Sigmoid colon (tissue), 7 donors: ENCODE data around the gene SMIM24. TPM values are rescaled to one million over a fixed set of nuclear protein-coding genes. Genes with fewer than 3 reads are reported as not detected.
A peak's percentile ranks its signal among the peaks of the same experiment; 100 is the strongest.

Experiments used
- DNase-seq: peaks from one replicate; pipeline ENCODE4 v3.0.0-alpha.2; 2019
- H3K27ac ChIP-seq, 4 donors: fragments of 200-600 bp; sonication (generic); one replicate each; pipeline ENCODE4 v1.5.1; 2016 to 2019; ENCODE audit warnings: mild to moderate bottlenecking in 1 of 4
- H3K27me3 ChIP-seq, 3 donors: fragments of 200-600 bp; sonication (generic); one replicate each; pipeline ENCODE4 v1.5.1; 2019; ENCODE audit warnings: mild to moderate bottlenecking in 1 of 3
- H3K36me3 ChIP-seq, 4 donors: fragments of 200-600 bp; sonication (generic); one replicate each; pipeline ENCODE4 v1.5.1; 2016 to 2019
- H3K4me1 ChIP-seq, 4 donors: fragments of 200-600 bp; sonication (generic); one replicate each; pipeline ENCODE4 v1.5.1; 2017 to 2019
- H3K4me3 ChIP-seq, 4 donors: fragments of 200-600 bp; sonication (generic); one replicate each; pipeline ENCODE4 v1.5.1; 2017 to 2019; ENCODE audit warnings: mild to moderate bottlenecking in 2 of 4, moderate library complexity in 1 of 4
- H3K9me3 ChIP-seq, 4 donors: fragments of 200-600 bp in 3 of 4; sonication (generic) in 3 of 4; one replicate each; pipeline versions ENCODE4 v1.5.1 to v1.6.1; 2013 to 2019
- CTCF ChIP-seq, 4 experiments: fragments of 450-650 bp in 3 of 4; fragments of 200-600 bp in 1 of 4; IDR thresholded peaks; one replicate each; pipeline ENCODE4 v1.5.1; 2016 to 2019; ENCODE audit warnings: antibody characterized with exemption in 4 of 4, mild to moderate bottlenecking in 3 of 4, moderate library complexity in 2 of 4
- EP300 ChIP-seq, 4 donors: sonication (generic); formaldehyde crosslinking; IDR thresholded peaks; one replicate each; pipeline ENCODE4 v1.6.1; 2017; ENCODE audit warnings: antibody characterized with exemption in 4 of 4
- POLR2A ChIP-seq, 2 donors: fragments of 450-650 bp; IDR thresholded peaks; one replicate each; pipeline ENCODE4 v1.6.1; 2016; ENCODE audit warnings: antibody characterized with exemption in 2 of 2, mild to moderate bottlenecking in 2 of 2, moderate library complexity in 2 of 2
- POLR2AphosphoS5 ChIP-seq, 4 donors: sonication (generic); formaldehyde crosslinking; IDR thresholded peaks; one replicate each; pipeline ENCODE4 v1.6.1; 2017; ENCODE audit warnings: antibody characterized with exemption in 4 of 4
- WGBS, 2 donors: extraction: QIAGEN DNeasy Blood & Tissue Kit; methylation state at CpG; one replicate each; pipeline ENCODE4 v1.1.7; 2013; 5-methylcytosine and 5-hydroxymethylcytosine counted together
- intact Hi-C: fragments of 100-400 bp; cut with DNase I; formaldehyde crosslinking; loops from one replicate; pipeline ENCODE4 v1.15.1; 2023
- polyA plus RNA-seq, 3 donors: library from polyadenylated mRNA; stranded (reverse); fragments of 200-250 nt; gene quantifications; one replicate each; pipeline ENCODE4 v1.2.3, GENCODE V29; 2013
- total RNA-seq, 4 donors: library from RNA; depleted of rRNA; stranded (reverse); fragments of >200 nt; gene quantifications; one replicate each; pipeline ENCODE4 v1.1.0, GENCODE V29; 2016
- donor health status: healthy with polysubstance abuse.
- donor health status: Bipolar disorder and iron deficiency.
- donor health status: healthy.

Gene SMIM24
- total and polyA plus RNA-seq, 7 donors, result 15.1 to 72.7 (median 30.3) TPM; not detected in 4

- Histone ChIP-seq H3K27me3 (no peaks in the 10 kb centered on the region), H3K36me3 (peaks cover 9 to 78% (median 37%) of the 10 kb centered on the region in 4 donors), H3K9me3 (no peaks in the 10 kb centered on the region), H3K4me3 (no peak overlapping the region), H3K4me1 (peaks cover 0 to 57% (median 46%) of the 10 kb centered on the region in 4 donors), H3K27ac (peak overlapping the region; percentile 56 to 81 (median 70))
- intact Hi-C loops, result no loop called here
- 58 to 73% methylated on average over 33 of the region's 33 CpGs for WGBS, 2 donors
- TF ChIP-seq POLR2AphosphoS5 (IDR thresholded peaks at IDR 0.05) (peak in 1 of 4 donors; percentile 41), CTCF (IDR thresholded peaks at IDR 0.05) (no peak), EP300 (IDR thresholded peaks at IDR 0.05) (no peak)
- no peak for DNase-seq
Observed at GRCh38 chr19:3443840-3444694, 36.3 kb downstream of the SMIM24 start.

- H3K9me3 ChIP-seq, result no peaks in the 10 kb centered on the region
- 84 to 91% methylated on average over 15 of the region's 15 CpGs for WGBS, 2 donors
- H3K27ac ChIP-seq, result peak overlapping the region; percentile 56 to 81 (median 70)
- no peak overlapping the region for H3K4me3 ChIP-seq
- no peak for DNase-seq
- H3K4me1 ChIP-seq, result peaks cover 0 to 57% (median 46%) of the 10 kb centered on the region in 4 donors
- H3K27me3 ChIP-seq, result no peaks in the 10 kb centered on the region
- peaks cover 6 to 82% (median 42%) of the 10 kb centered on the region in 4 donors for H3K36me3 ChIP-seq
- intact Hi-C loops, result no loop called here
- TF ChIP-seq EP300 (IDR thresholded peaks at IDR 0.05), result no peak
- TF ChIP-seq POLR2A (IDR thresholded peaks at IDR 0.05), result no peak
- TF ChIP-seq POLR2AphosphoS5 (IDR thresholded peaks at IDR 0.05), result no peak
- TF ChIP-seq CTCF (IDR thresholded peaks at IDR 0.05), result no peak
Observed at GRCh38 chr19:3442487-3443071, 37.7 kb downstream of the SMIM24 start.

GRCh38 chr19:3441986-3442329 lies 38.4 kb downstream of the SMIM24 start:
- H3K27me3 ChIP-seq, result no peaks in the 10 kb centered on the region
- H3K4me1 ChIP-seq, result peaks cover 0 to 57% (median 46%) of the 10 kb centered on the region in 4 donors
- intact Hi-C loops, result no loop called here
- H3K27ac ChIP-seq, result peak overlapping the region; percentile 56 to 81 (median 64)
- peak; percentile 63 for DNase-seq
- H3K9me3 ChIP-seq, result no peaks in the 10 kb centered on the region
- 84 to 89% methylated on average over 14 of the region's 14 CpGs for WGBS, 2 donors
- H3K4me3 ChIP-seq, result no peak overlapping the region
- TF ChIP-seq POLR2A (IDR thresholded peaks at IDR 0.05) (no peak), EP300 (IDR thresholded peaks at IDR 0.05) (no peak), CTCF (IDR thresholded peaks at IDR 0.05) (no peak), POLR2AphosphoS5 (IDR thresholded peaks at IDR 0.05) (no peak)
- peaks cover 6 to 83% (median 44%) of the 10 kb centered on the region in 4 donors for H3K36me3 ChIP-seq

GRCh38 chr19:3441089-3441985 lies 39.0 kb downstream of the SMIM24 start:
- intact Hi-C loops, result no loop called here
- TF ChIP-seq CTCF (IDR thresholded peaks at IDR 0.05) (no peak), POLR2A (IDR thresholded peaks at IDR 0.05) (no peak), EP300 (IDR thresholded peaks at IDR 0.05) (no peak), POLR2AphosphoS5 (IDR thresholded peaks at IDR 0.05) (no peak)
- peaks cover 0 to 57% (median 46%) of the 10 kb centered on the region in 4 donors for H3K4me1 ChIP-seq
- H3K27me3 ChIP-seq, result no peaks in the 10 kb centered on the region
- H3K9me3 ChIP-seq, result no peaks in the 10 kb centered on the region
- peak; percentile 66 for DNase-seq
- 87 to 88% methylated on average over 25 of the region's 25 CpGs for WGBS, 2 donors
- H3K4me3 ChIP-seq, result no peak overlapping the region
- H3K27ac ChIP-seq, result peak overlapping the region; percentile 56 to 81 (median 64)
- H3K36me3 ChIP-seq, result peaks cover 12 to 83% (median 47%) of the 10 kb centered on the region in 4 donors
